Adipose tissue (tissue), 3 donors: ENCODE data around the gene ADAMTS15. TPM values are rescaled to one million over a fixed set of nuclear protein-coding genes. Genes with fewer than 3 reads are reported as not detected.

ENCODE experiments used
- H3K27ac ChIP-seq: one replicate; pipeline ENCODE4 v1.5.1; 2013; ENCODE audit warnings: low read depth, low read length
- WGBS, 3 donors: extraction: QIAGEN DNeasy Blood & Tissue Kit; methylation state at CpG; one replicate each; pipeline ENCODE4 v1.1.7; 2013; 5-methylcytosine and 5-hydroxymethylcytosine counted together
- polyA plus RNA-seq, 3 donors: library from polyadenylated mRNA; stranded (reverse); fragments of 200-250 nt; gene quantifications; one replicate each; pipeline ENCODE4 v1.2.3, GENCODE V29; 2013
- donor health status: healthy with polysubstance abuse.
- donor health status: Bipolar disorder and iron deficiency.
- donor health status: healthy.

ADAMTS15 gene
- polyA plus RNA-seq, 3 donors: 3.5 to 22.6 (median 10.1) TPM

DNA sequence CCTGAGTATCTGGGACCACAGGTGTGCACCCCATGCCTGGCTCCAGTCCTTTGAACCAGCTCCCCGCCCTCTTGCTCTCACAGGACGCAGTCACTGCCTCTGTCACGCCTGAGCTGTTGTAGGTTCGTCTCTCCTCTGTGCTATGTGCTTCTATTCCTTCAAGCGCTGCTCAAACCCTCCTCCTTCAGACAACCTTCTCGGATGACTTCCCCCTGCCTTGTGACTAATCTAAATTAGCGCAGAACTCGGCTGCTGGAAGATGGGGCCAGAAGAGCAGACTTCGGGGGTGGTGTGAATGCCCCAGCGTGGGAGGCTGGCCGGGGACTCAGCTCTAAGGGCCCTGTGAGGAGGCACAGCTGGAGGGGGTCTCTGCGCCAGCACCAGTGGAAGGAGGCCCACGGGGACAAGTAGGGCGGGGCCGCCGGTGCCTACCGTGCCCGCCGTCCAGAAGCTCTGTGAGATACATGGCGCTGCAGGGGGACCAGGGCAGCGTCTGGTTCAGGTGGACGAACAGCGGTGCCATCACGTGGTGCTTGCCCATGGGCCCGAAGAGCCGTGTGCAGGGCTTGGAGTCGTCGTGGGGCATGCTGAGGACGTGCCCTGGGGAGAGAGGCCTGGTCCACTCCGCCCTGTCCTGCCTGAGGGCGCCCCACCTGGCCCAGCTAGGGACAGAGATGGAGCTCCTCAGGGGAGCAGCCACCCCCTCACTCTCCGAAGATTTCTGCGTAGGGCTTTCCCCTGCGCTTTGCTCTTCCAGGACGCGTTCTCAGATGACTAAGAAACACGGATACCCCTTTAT lies 32.5 kb upstream of the ADAMTS15 start:
- WGBS, 3 donors: 82 to 86% (median 84%) methylated on average over 37 of the region's 37 CpGs
- no peak overlapping the region for H3K27ac ChIP-seq

DNA sequence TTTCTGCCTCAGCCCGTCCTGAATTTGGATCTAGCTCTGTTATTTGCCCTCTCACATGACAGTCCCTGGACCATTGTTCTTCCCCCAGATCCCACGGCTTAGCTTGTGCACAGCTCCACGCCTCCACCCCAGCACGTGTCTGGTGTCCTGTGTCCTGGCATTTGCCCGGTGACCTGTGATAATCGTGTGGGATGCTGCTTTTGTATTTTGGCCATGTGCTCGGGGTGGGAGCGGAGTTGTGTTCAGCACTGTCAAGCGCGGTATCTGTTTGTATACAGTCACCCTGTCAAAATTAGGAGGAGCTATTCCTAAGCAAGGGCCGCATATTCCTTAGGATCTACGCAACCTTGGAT lies 31.9 kb upstream of the ADAMTS15 start:
- WGBS, 3 donors: 72 to 83% (median 76%) methylated on average over 12 of the region's 12 CpGs
- H3K27ac ChIP-seq: no peak overlapping the region

DNA sequence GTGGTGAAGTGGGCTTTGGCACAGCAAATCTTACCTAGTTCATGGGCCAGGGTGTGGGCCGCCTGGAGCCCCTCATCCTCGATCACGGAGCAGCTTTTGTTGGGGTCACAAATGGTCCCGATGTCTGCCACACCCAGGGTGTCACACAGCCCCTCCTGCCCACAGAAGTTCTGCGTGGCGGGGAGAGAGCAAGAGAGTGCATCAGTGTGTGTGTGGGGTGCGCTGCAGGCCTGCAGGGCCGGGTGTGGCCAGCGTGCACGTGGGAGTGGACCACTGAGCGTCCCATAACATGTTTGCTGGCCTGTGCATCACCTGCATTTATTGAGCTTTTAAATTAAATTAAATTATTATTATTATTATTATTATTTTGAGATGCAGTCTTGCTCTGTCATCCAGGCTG lies 31.5 kb upstream of the ADAMTS15 start:
- 91 to 95% (median 93%) methylated on average over 11 of the region's 11 CpGs for WGBS, 3 donors

DNA sequence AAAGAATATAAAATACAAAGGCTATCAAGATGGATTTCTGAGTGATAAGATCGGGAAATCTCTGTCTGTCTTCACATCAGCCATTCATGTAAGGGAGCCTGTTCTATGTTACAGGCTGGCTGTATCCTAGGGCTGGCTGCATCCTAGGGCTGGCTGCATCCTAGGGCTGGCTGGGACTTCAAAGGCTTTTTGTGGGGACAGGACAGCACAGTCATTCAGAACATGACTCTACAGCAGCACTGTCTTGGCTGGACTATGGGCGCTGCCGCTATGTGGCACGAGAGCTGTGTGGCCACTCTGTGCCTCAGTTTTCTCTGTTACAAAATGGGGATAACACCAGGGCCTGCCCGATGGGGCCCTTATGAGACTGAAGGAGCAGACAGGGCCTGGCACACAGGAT lies 30.2 kb upstream of the ADAMTS15 start:
- H3K27ac ChIP-seq: no peak overlapping the region
- WGBS, 3 donors: 89 to 94% (median 90%) methylated on average over 5 of the region's 5 CpGs

More for the DNA sequence above, 31.5 kb upstream of the ADAMTS15 start:
- no peak overlapping the region for H3K27ac ChIP-seq

DNA sequence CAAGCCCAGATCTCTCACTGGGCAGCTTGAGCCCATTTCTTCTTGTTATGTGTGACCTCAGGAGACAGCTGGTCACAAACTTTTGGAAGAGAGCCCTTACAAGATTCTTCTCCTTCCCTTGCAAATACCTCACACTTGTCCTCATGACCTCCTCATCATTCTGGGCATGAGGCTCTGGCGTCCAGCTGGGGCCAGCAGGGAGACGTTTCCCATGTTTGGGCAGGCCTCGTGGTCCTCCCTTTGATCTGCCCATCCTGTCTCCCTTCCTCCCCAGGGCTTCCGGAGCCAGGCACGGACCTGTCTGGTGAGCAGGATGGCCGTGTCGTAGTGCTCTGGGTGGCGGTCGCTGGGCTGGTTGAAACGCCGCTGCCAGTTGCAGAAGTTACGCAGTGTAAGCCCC lies 29.7 kb upstream of the ADAMTS15 start:
- WGBS, 3 donors: 56 to 75% (median 63%) methylated on average over 12 of the region's 12 CpGs

DNA sequence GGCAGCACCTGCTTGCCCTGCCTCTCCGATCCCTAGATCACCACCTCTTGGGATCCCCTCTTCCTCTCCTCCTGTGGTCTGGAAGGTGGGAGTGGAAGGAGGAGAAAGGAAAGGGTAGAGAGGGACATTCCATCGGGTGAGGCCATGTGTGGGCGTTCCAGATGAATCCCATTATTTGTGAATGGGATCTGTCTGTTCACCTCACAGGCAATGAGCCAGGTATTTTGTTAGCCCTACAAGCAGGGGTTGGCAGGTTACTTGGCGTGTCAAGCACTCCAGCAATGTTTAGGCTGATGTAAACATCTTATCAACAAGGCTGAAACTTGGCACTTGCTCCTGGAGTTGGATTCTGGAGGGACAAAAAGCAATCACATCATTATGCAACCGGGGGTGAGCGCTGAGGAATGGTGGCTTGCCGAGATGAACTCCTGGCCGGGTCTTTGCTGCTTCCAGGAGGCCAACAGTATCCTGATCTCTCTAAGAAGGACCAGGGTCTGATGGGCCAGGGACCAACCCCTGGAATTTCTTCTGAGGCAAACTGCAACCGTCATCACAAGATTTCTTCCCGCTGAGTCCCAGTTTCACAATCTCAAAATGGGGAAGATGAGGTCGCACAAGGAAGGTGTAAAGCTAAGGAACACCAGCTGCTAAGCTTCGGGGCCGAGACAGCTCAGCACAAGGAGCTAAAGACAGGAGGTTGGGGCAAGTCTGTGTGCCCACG lies 27.8 kb upstream of the ADAMTS15 start:
- no peak overlapping the region for H3K27ac ChIP-seq
- WGBS, 3 donors: 51 to 61% (median 54%) methylated on average over 14 of the region's 14 CpGs

More for the DNA sequence above, 29.7 kb upstream of the ADAMTS15 start:
- H3K27ac ChIP-seq: no peak overlapping the region

DNA sequence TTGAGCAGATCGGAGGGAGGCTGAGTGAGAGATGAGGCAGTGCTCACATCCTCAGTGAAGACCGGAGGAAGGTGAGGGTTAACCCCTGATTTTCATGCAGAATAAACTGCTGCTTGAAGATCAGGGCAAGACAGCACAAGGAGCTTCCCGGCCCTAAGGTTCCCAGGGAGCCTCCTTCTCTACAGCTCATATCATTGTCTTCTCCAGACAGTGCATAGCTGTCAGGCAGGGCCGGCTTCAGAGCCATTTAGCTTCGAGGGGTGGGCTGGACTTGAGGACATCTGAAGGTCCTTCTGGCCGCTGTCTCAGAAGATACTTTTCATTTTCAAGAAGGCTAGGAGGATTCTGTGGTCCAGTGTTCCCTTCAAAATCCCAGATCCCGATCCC lies 27.3 kb upstream of the ADAMTS15 start:
- WGBS, 3 donors: 80 to 84% (median 81%) methylated on average over 7 of the region's 7 CpGs

DNA sequence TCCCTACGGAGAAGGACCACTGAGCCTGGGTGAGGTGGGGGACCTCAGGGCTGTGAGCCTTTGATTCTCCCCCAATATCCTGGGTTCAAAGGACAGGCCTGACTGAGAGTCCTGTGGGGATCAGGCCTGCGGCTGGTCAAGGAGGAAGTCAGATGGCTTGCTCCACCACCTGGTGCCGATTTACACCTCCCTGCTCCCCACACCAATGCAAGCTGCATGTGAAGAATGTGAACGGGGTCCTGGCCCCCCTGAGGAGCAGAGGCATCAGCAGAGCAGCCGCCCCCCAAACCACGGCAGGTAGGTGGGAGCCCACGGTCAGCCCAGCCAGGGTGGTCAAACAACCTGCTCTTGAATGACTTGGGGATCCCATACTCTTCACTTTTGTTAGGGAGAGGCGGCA lies 26.7 kb upstream of the ADAMTS15 start:
- WGBS, 3 donors: 80 to 85% (median 81%) methylated on average over 8 of the region's 8 CpGs

More for the DNA sequence above, 27.3 kb upstream of the ADAMTS15 start:
- no peak overlapping the region for H3K27ac ChIP-seq

DNA sequence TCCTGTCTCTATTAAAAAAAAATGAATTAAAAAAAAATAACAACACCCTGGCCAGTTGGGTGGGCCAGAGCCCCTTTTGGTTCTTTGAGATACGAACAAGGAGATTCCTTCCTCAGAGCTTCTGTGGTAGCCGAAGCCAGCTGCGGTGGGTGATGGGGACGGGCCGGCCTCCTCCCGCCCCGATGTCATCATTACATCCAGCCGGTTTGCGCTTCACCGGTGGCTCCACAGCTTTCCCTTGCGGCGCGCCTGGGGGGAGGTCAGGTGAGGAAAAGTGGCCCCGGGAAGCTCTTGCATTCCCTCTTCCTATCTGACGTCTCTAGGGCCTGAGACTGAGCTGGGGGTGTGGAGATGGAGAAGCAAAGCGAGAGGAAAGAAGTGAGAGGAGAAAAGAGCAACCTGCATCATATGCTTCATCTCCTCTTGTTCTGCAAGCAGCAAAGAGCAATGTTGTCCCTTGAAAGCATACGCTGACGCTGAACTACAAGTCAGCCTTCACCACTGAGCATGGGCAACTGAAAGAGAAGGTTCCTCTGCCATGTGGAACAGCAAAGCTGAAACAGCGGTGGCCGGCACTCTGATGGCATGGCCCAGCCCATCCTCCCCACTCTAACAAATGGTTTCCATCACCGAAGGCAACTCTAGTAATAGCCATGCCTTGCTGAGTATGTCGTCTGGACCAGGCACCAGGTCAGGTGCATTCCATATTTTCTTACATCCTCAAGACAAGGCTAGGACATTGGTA lies 26.0 kb upstream of the ADAMTS15 start:
- no peak overlapping the region for H3K27ac ChIP-seq

More for the DNA sequence above, 26.7 kb upstream of the ADAMTS15 start:
- H3K27ac ChIP-seq: no peak overlapping the region

DNA sequence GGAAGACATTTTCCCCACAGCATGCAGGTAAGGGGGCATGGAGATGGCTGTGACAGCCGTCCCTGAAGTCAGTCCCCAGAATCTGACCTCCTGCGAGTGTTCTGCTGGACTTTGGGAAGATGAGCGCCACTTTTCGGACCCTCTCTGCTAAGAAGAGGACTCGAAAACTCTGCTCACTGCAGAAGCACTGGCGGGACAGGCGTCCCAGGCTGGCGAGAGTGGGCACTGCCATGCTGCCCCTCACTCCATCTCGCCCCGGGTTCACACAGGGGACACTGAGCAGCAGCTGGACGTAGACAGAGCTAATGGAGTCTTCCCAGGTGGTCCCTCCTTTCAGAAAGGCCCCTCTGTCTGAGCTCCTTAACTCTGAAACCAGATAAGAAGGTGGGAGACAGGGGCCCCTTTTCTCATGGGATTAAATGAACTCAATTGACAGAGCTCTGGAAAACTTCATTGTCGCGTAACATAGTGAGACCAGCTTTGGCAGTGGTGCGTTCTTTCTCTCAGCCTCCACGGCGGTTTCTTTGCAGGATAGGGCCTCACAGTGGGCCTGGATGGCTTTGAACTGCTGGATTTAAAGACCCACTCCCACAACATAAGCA lies 24.8 kb upstream of the ADAMTS15 start:
- H3K27ac ChIP-seq: no peak overlapping the region
- WGBS, 3 donors: 81 to 85% (median 84%) methylated on average over 16 of the region's 16 CpGs

More for the DNA sequence above, 26.0 kb upstream of the ADAMTS15 start:
- WGBS, 3 donors: 90 to 92% (median 91%) methylated on average over 22 of the region's 22 CpGs

DNA sequence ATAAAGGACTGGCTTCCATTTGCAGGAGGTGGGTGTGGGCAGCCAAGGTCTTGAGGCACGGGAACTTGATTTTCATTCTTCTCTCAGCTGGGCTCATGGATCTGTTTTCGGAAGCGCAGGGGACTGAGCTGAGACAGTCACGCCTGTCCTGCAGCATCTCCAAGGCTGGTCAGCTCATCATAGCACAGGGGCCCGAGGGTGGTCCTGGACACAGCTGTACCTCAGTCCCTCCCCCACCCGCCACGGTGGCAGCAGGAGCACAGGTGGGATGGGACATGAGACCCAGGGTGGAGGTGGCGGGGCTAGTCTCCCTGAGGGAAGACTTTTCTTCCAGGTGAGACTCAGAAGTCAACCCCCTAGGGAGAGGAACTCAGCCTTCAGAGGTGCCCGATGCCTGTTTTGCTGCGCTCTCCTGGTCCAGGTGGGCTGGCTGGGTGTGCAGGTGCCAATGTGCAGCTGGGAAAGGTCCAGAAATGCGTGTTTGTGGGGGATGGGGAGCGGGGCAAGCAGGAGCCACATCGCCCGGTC lies 23.8 kb upstream of the ADAMTS15 start:
- WGBS, 3 donors: 86 to 92% (median 92%) methylated on average over 14 of the region's 14 CpGs
- H3K27ac ChIP-seq: no peak overlapping the region

DNA sequence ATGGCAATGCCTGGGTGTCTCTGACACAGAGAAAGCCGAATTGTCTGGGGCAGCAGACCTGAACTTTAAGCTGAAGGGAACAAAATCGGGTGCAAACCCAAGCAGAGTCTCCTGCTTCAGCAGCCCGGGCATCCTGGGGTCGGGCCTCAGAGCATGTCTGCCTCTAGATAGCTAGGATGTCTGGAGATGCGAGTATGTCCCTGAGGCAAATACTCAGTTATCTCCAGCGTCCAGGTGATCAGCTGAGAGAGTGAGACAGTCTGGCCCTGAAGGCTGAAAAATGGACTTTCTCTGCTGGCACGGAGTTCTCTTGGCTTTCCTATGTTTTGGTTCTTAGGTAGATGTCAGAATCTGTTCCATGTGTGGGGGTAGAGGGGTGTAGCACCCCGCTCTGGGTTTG lies 23.3 kb upstream of the ADAMTS15 start:
- WGBS, 3 donors: 70 to 85% (median 78%) methylated on average over 8 of the region's 8 CpGs
- no peak overlapping the region for H3K27ac ChIP-seq

DNA sequence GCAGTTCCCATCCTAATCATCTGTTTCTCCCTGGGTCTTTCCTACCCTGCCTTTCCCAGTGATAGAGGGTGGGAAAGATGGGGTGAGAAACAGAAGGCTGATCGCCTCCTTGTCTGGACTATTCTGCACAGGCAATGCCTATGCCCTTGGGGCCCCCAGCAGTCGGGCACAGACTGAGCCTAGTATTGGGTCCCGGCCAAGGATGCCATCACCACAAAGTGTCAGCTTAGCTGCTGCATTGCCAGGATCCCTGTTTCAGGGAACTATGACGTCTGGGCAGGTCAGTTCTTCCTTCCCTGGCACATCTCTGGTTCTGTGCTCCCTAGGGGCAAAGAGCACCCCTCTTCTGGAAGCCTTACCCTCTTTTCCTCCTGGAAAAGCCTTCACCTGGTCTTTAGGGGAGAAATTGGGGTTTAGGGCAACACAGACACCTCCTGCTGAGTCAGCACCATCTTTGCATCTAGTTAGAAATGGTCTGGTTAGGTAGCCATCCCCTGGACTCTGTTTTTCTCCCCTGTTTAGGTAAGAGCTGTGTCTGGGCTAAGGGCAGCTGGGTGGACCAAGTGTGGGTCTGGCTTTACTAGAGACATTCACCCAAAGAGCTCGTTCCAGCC lies 22.1 kb upstream of the ADAMTS15 start:
- 47 to 69% (median 64%) methylated on average over 5 of the region's 5 CpGs for WGBS, 3 donors
- H3K27ac ChIP-seq: no peak overlapping the region

DNA sequence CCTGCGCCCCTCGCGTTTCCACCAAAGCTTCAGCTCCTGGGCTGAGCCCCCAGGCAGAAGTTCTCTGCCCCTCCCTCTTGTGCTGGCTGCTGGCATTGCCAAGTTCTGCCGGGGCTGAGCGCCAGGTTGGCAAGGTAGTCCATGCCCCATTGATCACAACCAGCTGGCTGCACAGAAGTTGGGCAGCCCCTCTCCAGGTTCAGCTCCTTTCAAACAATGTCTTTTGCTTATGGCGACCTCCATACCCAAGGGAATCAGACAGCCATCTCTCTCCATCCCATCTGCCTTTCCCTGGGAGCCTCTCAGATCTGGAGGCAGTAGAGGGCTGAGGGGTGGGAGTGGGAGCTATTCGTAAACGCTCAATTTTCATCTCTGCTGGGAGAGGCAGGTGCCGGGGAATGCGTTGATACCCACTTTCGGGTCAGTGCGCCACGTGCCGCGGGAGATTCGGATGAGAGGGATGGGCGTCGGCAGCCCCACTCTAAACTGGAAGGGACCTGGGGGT lies 21.6 kb upstream of the ADAMTS15 start:
- 30 to 41% (median 34%) methylated on average over 18 of the region's 18 CpGs for WGBS, 3 donors
- H3K27ac ChIP-seq: no peak overlapping the region

DNA sequence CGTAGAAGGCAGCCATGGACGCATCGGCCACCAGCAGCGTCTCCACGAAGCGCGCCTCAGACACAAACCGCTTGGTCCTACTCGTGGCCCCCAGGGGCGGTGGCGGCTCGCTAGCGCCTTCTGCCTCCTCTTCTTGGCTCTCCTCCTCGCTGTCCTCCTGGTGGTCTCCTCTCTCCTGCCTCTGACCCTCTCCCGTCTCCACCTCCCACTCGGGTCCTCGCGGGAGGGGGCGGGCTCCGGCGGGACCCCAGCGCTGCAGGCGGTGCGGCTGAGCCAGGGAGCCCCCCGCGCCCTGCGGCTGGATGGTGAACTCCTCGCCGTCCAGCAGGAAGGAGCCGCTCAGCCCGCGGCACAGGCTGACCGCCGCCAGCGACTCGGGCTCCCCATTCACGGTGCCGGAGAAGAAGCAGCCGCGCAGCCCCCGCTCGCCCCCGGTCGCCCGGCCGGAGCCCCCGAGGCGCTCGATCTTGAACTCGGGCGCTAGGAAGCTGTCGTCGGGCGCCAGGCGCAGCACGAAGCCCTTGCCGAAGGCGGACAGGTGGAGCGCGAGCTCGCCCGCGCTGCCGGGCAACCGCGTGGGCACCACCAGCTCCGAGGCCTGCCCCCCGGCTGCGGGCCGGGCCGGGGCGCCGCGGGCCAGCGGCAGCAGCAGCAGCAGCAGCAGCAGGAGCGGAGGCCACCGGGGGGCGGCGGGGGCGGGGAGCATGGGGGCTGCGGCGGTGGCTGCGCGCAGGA lies 20.7 kb upstream of the ADAMTS15 start:
- 0 to 2% (median 1%) methylated on average over 51 to 80 of the region's 84 CpGs for WGBS, 3 donors
- no peak overlapping the region for H3K27ac ChIP-seq

DNA sequence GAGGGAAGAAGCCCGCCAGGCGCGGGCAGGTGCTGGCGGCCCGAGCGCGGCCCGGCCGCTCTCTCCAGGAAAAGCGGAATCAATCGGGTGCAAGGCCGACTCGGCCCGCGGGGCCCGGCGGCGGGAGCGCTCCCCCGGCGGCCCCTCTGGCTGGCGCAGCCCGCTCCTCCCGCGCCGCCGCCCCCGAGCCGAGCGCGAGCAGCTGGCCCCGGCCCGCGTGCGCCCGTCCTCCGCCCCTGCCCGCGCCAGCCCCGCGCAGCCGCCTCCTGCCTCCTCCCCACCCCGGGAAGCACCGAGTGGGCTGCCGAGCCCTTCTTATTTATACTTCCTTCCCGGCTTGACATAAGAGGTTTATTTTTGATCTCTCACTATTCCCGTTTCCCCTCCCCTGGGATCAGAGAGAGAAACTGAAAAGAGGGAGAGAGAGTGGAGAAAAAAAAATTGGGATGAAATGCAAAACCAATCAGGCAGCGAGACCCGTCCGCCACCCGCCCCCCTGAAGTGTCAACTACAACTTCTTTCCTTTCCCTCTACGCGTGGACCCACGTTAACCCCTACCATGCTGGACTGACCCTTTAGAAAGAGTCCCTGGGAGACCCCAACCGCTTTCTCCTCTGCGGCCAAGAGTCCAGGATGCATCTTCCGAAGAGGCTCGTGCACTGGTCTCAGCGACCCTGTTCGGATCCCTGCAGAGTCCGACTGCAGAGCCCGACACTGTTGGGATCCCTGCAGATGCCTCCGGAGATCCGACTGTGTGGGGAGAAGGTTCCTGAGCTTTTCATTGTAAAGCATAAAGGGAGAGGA lies 19.9 kb upstream of the ADAMTS15 start, which contains the start of gene ADAMTS8:
Gene ADAMTS8 (minus strand): TSS at position 294 of the 804 bp plus-strand sequence. CDS start 323 bp downstream, outside the sequence.
- H3K27ac ChIP-seq: no peak within 1 kb of the TSS
- WGBS, 3 donors: 2 to 4% (median 3%) methylated on average over 45 to 54 of the region's 64 CpGs
